ENCODE results near the gene PVR. TPM values are rescaled to one million over a fixed set of nuclear protein-coding genes. Genes with fewer than 3 reads are reported as not detected.
"Not testable (repeated sequence)": the region's sequence is repeated elsewhere in the genome, so short reads cannot be mapped to it uniquely, and the experiment has no call there.

PVR gene
- total RNA-seq, 2 experiments from 2014 or later = 1.9 TPM

DNA sequence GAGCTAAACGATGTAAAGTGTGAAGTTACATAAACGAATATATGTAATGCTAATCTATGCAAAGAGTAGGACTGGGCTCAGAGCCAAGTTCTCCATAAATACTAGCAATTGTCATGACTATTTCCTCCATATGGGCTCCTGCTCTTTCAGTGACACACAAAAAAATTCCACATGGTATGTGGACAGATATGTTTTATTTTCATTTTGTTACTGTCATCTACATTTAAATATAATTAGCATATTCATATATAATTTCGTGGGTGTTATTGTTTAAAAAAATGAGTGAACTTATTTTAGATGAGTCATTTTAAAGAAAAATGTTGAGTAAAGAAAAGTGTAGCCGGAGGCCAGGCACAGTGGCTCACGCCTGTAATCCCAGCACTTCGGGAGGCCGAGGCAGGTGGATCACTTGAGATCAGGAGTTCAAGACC, 35.3 kb upstream of the PVR start:
- no peak for DNase-seq

GRCh38 chr19:44609219-44609618, 34.5 kb upstream of the PVR start:
- H3K36me3 Mint-ChIP-seq (ENCODE audit: low read depth) = no peaks in the 10 kb centered on the region
- POLR2A ChIA-PET = no interaction called here

More for the DNA sequence above, 35.3 kb upstream of the PVR start:
- peaks cover 13% of the 10 kb centered on the region for H3K4me1 Mint-ChIP-seq
- no peak overlapping the region for H3K27ac Mint-ChIP-seq
- no peak overlapping the region for H3K4me3 Mint-ChIP-seq
- H3K36me3 Mint-ChIP-seq (ENCODE audit: low read depth) = no peaks in the 10 kb centered on the region
- peaks cover 3% of the 10 kb centered on the region for H3K9me3 Mint-ChIP-seq
- no peaks in the 10 kb centered on the region for H3K27me3 Mint-ChIP-seq
- ChIA-PET POLR2A (no interaction called here), CTCF (interaction anchor here (1.5 kb wide), 1 partner anchor 7 kb away, joined by 3 read pairs; no protein-coding TSS in a partner anchor)

DNA sequence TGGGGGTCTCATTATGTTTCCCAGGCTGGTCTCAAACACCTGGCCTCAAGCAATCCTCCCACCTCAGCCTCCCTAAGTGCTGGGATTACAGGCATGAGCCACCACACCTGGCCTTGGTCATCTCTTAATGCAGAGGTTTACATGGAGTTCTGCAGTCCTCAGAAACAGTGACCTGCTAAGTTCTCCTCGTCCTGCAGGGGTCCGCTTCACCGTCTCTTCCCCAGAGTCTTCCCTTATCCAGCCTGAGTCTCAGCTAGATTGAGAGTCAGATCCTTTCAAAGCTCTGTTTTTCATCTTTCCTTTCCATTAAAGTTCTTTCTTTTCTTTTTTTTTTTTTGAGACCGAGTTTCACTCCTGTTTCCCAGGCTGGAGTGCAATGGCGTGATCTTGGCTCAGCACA, 33.2 kb upstream of the PVR start:
- H3K4me3 Mint-ChIP-seq, POLR2A ChIA-PET, CTCF ChIA-PET: not testable (repeated sequence)

More at GRCh38 chr19:44609219-44609618, 34.5 kb upstream of the PVR start:
- DNase-seq = no peak
- H3K4me1 Mint-ChIP-seq = peaks cover 13% of the 10 kb centered on the region
- H3K27me3 Mint-ChIP-seq = no peaks in the 10 kb centered on the region
- CTCF ChIA-PET = interaction anchor here (0.6 to 1.5 kb wide), 2 partner anchors 8 to 71 kb away, joined by 3 to 5 read pairs; no protein-coding TSS in a partner anchor
- H3K9me3 Mint-ChIP-seq = peaks cover 3% of the 10 kb centered on the region
- H3K4me3 Mint-ChIP-seq = no peak overlapping the region
- no peak overlapping the region for H3K27ac Mint-ChIP-seq

GRCh38 chr19:44611812-44612295, 31.9 kb upstream of the PVR start:
- H3K9me3 Mint-ChIP-seq = peaks cover 3% of the 10 kb centered on the region
- H3K4me1 Mint-ChIP-seq = peaks cover 12% of the 10 kb centered on the region
- no peak overlapping the region for H3K4me3 Mint-ChIP-seq
- ChIA-PET POLR2A (no interaction called here), CTCF (interaction anchor here (1.1 kb wide), 1 partner anchor 22 kb away, joined by 3 read pairs; no protein-coding TSS in a partner anchor)
- no peaks in the 10 kb centered on the region for H3K36me3 Mint-ChIP-seq (ENCODE audit: low read depth)
- H3K27ac Mint-ChIP-seq = no peak overlapping the region
- DNase-seq = no peak
- no peaks in the 10 kb centered on the region for H3K27me3 Mint-ChIP-seq

More for the DNA sequence above, 33.2 kb upstream of the PVR start:
- H3K9me3 Mint-ChIP-seq; DNase-seq; H3K27me3 Mint-ChIP-seq; H3K27ac Mint-ChIP-seq; H3K36me3 Mint-ChIP-seq (ENCODE audit: low read depth): not testable (repeated sequence)
- peaks cover 13% of the 10 kb centered on the region for H3K4me1 Mint-ChIP-seq

DNA sequence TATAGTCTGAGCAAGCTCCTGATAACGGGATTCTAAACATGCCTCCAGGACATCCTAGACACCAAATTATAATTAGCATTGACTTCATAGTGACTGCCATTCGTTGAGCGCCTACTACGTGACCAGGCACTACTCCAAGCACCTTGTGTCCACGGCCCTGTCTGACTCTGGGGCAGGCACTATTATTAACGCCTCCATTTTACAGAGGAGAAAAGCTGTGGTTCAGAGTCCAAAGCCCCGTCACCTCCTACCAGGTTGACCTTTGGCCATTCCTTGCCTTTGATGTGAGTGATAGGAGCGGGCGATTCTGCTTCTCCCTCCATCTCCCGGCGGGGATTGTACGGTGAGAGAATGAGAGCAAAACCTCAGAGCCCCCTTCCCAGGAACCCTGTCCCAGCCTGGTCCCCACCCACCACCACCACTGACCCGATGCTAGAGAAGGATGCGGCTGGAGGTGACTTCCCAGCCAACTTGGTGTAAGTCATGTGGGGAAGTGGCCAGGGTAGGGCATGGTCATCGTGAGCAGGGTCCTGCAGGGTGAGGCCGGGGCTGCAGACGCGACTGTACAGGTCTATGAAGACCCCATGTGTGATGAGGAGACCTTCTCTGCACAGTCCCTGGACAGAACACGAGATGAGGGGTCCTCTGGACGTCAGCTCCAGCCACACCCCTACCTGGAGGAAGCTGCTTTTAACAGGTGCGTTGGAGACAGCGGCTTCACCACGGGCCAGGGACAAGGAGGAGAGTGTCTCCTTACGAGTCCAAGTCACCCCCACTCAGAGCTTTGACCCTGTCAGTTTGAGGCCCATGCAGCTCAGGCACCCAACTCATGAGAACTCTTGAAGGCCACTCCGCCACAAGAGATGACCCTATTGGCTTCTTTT, 30.2 kb upstream of the PVR start, which contains the start of gene IGSF23:
Gene IGSF23 (plus strand): TSS at position 269 of the 884 bp plus-strand sequence. CDS start 83 bp downstream, at position 352.
- H3K9me3 Mint-ChIP-seq = no peaks in the 10 kb centered on the region
- no peaks in the 10 kb centered on the region for H3K4me1 Mint-ChIP-seq
- CTCF ChIA-PET = no interaction called here
- H3K4me3 Mint-ChIP-seq = no peak within 1 kb of the TSS
- POLR2A ChIA-PET = no interaction called here
- no peak within 1 kb of the TSS for H3K27ac Mint-ChIP-seq
- H3K27me3 Mint-ChIP-seq = no peaks in the 10 kb centered on the region
- H3K36me3 Mint-ChIP-seq (ENCODE audit: low read depth) = no peaks in the 10 kb centered on the region
- no peak for DNase-seq

DNA sequence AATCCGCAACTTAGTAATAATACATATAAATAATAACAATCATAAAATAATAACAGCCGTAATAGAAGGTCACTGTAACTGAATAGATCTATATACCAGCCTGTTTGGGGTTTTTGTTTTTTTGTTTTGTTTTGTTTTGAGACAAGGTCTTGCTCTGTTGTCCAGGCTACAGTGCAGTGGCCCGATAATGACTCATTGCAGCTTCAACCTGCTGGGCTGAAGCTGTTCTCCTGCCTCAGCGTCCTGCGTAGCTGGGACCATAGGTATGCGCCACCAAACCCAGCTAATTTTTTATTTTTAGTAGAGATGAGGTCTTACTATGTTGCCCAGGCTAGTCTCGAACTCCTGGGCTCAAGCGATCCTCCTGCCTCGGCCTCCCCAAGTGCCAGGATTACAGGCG, 29.4 kb upstream of the PVR start:
- no peaks in the 10 kb centered on the region for H3K4me1 Mint-ChIP-seq
- ChIA-PET CTCF (no interaction called here), POLR2A (no interaction called here)
- H3K9me3 Mint-ChIP-seq = no peaks in the 10 kb centered on the region
- no peaks in the 10 kb centered on the region for H3K36me3 Mint-ChIP-seq (ENCODE audit: low read depth)
- no peak for DNase-seq
- H3K27ac Mint-ChIP-seq = no peak overlapping the region
- no peaks in the 10 kb centered on the region for H3K27me3 Mint-ChIP-seq
- no peak overlapping the region for H3K4me3 Mint-ChIP-seq

GRCh38 chr19:44615863-44616247, 27.9 kb upstream of the PVR start:
- no peak overlapping the region for H3K27ac Mint-ChIP-seq
- ChIA-PET POLR2A (no interaction called here), CTCF (no interaction called here)
- H3K27me3 Mint-ChIP-seq = no peaks in the 10 kb centered on the region
- no peaks in the 10 kb centered on the region for H3K4me1 Mint-ChIP-seq
- no peaks in the 10 kb centered on the region for H3K9me3 Mint-ChIP-seq
- DNase-seq = no peak
- H3K36me3 Mint-ChIP-seq (ENCODE audit: low read depth) = no peaks in the 10 kb centered on the region
- no peak overlapping the region for H3K4me3 Mint-ChIP-seq

GRCh38 chr19:44617110-44617880, 26.4 kb upstream of the PVR start:
- Mint-ChIP-seq H3K9me3 (no peaks in the 10 kb centered on the region), H3K4me3 (no peak overlapping the region), H3K4me1 (no peaks in the 10 kb centered on the region), H3K36me3 (ENCODE audit: low read depth) (no peaks in the 10 kb centered on the region), H3K27ac (no peak overlapping the region), H3K27me3 (no peaks in the 10 kb centered on the region)
- CTCF ChIA-PET = interaction anchor here (0.6 kb wide), 1 partner anchor 36 kb away, joined by 3 read pairs; no protein-coding TSS in a partner anchor
- POLR2A ChIA-PET = no interaction called here
- no peak for DNase-seq

DNA sequence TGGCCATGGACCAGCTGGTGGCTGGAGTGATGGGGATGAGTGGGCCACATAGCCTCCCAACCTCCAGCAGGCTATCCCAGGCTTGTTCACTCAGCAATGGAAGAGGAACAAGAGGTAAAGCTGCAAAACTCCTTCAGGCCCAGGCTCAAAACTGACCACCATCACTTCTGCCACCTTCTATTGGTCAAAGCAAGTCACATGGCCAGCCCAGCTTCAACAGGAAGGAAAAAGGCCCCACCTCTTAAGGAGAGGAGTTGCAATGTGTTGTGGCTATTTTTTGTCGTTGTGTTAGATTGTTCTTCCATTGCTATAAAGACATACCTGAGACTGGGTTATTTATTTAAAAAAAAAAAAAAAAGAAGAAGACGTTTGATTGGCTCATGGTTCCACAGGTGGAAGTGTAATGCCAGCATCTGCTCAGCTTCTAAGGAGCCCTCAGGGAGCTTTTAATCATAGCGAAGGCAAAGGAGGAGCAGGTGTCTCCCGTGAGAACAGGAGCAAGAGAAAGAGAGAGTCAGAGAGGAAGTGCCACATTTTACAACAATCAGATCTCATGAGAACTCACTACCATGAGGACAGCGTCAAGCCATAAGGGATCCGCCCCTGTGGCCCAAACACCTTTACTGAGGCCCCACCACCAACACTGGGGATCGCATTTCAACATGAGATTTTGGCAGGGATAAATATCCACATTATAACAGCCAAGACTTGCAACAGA, 24.9 kb upstream of the PVR start:
- Mint-ChIP-seq H3K27ac (no peak overlapping the region), H3K27me3 (no peaks in the 10 kb centered on the region), H3K4me3 (no peak overlapping the region), H3K36me3 (ENCODE audit: low read depth) (no peaks in the 10 kb centered on the region), H3K9me3 (no peaks in the 10 kb centered on the region), H3K4me1 (no peaks in the 10 kb centered on the region)
- ChIA-PET POLR2A (interaction anchor here (0.6 kb wide), 1 partner anchor 404 kb away, joined by 4 read pairs; no protein-coding TSS in a partner anchor), CTCF (no interaction called here)
- no peak for DNase-seq

DNA sequence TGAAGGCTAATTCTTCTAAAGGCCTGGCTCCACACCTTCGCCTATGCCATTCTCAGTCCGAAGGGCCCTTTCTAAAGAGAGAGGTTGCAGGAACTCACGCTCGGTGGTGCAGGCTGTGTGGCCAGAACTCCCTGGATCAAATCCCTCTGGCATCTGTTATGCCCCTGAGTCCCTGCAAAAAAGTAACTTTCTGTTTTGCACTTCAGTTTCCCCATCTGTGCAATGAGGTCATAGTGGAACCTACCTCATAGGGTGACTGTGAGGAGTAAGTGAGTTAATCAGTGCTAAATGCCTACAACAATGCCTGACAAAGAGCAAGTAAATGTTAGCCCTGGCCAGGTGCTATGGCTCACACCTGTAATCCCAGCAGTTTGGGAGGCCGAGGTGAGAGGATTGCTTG, 23.0 kb upstream of the PVR start:
- H3K27me3 Mint-ChIP-seq = no peaks in the 10 kb centered on the region

GRCh38 chr19:44621367-44621766, 22.3 kb upstream of the PVR start:
- ChIA-PET POLR2A (no interaction called here), CTCF (no interaction called here)
- no peaks in the 10 kb centered on the region for H3K27me3 Mint-ChIP-seq
- no peaks in the 10 kb centered on the region for H3K36me3 Mint-ChIP-seq (ENCODE audit: low read depth)
- H3K4me3 Mint-ChIP-seq = no peak overlapping the region
- H3K27ac Mint-ChIP-seq = no peak overlapping the region
- DNase-seq = no peak
- no peaks in the 10 kb centered on the region for H3K9me3 Mint-ChIP-seq
- H3K4me1 Mint-ChIP-seq = no peaks in the 10 kb centered on the region

More for the DNA sequence above, 23.0 kb upstream of the PVR start:
- POLR2A ChIA-PET = no interaction called here
- Mint-ChIP-seq H3K4me3 (no peak overlapping the region), H3K36me3 (ENCODE audit: low read depth) (no peaks in the 10 kb centered on the region), H3K27ac (no peak overlapping the region), H3K4me1 (no peaks in the 10 kb centered on the region), H3K9me3 (no peaks in the 10 kb centered on the region)
- no peak for DNase-seq
- CTCF ChIA-PET = no interaction called here

GRCh38 chr19:44623080-44623479, 20.6 kb upstream of the PVR start:
- no peaks in the 10 kb centered on the region for H3K36me3 Mint-ChIP-seq (ENCODE audit: low read depth)
- POLR2A ChIA-PET = no interaction called here
- H3K4me3 Mint-ChIP-seq = no peak overlapping the region

More at GRCh38 chr19:44623080-44623479, 20.6 kb upstream of the PVR start:
- Mint-ChIP-seq H3K4me1 (no peaks in the 10 kb centered on the region), H3K27me3 (no peaks in the 10 kb centered on the region), H3K27ac (no peak overlapping the region), H3K9me3 (no peaks in the 10 kb centered on the region)
- DNase-seq = no peak
- CTCF ChIA-PET = no interaction called here
